Head of caudate nucleus (tissue), 42 donors: ENCODE data around the gene TTBK1.

Source experiments
- DNase-seq, 42 donors: peaks; one replicate each; pipeline versions ENCODE4 v3.0.0 to v3.0.0-alpha.2; 2020 to 2021; ENCODE audit warnings: mixed read lengths in 7 of 42
- intact Hi-C: fragments of 100-400 bp; cut with DNase I; formaldehyde crosslinking; loops from one replicate; pipeline ENCODE4 v1.15.0; 2022

Gene TTBK1

DNA sequence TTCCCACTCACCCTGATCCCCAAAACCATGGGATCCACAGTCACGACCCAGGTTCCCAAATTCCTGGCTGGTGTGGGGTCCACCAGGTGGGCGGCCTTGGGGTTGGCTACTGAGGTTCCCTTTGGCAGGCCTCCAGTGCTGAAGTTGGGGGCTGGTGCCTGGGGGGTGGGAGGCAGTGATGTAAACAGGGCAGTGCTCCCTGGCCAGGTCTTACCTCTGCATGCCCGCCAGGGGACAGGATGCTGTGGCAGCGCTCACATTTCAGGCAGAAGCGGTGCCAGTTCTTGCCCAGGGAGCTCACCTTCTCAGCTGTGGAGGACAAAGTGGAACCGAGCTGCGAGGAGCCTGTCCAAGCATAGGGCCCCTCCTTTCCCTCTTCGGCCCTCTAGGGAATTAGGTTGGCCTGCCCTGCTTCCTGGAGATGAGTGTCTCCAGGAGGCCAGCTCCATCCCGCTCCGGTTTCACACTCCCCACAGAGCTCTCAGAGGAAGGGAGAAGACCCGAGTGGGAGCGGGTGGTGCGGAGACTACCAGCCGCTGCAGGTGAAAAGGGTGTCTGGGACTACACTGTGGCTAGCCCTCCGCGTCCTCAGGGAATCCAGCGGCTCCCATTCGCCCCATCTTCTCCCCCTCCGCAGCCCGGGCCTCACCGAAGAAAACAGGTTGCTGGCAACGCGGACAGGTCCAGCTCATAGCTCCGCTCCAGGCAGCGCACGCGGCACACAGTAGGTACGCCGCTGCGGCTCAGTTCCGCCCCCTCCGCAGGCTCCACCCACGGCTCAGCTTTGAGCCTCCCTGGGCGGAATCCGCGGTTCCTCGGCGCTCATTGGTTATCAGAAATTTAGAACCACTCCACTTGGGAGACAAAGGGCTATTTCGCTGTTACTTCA lies 65.1 kb downstream of the TTBK1 start, which contains the start of gene CRIP3:
Gene CRIP3 (minus strand): TSS at position 726 of the 889 bp plus-strand sequence. CDS start 34 bp downstream, at position 692.
- intact Hi-C loops, result no loop called here

DNA sequence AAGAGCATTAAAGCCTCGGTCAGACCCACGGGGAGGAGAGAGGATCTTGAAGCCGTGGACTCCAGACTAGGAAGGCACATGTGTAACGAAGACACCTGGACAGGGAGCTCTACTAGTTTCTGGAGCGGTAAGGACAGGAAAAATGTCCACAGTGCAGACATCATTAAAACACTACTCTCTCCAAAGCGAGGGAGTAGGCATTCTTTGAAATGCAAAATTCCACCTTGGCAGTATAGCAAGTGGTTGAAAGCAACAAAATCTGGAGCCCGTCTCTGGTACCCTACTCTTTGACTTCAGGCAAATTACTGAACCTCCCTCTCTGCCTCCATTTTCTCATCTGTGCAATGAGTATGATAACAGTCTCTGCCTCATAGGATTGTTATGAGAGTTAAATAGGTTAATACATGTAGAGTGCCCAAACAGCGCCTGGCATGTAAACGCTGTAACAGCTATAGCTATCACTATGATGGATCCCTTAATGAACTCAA lies 65.8 kb downstream of the TTBK1 start:
- DNase-seq, result no peak
- intact Hi-C loops, result no loop called here

More for the DNA sequence above, 65.1 kb downstream of the TTBK1 start, which contains the start of gene CRIP3:
- no peak for DNase-seq

DNA sequence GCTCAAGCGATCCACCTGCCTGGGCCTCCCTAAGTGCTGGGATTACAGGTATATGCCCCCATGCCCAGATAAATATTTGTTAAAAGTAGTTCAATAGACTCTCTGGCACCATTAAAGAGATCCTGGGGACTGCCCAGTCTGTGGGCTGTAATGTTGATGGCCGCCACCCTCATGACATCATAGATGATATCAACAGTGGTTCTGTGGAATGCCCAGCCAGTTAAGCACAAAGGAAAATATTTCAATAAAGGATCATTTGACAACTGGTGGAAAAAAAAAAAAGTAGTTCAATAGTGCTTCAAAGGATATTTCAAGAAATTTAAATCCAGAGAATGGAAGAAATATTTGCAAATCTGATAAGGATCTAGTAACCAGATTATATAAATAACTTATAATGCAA lies 66.9 kb downstream of the TTBK1 start:
- DNase-seq, result no peak
- intact Hi-C loops, result no loop called here

DNA sequence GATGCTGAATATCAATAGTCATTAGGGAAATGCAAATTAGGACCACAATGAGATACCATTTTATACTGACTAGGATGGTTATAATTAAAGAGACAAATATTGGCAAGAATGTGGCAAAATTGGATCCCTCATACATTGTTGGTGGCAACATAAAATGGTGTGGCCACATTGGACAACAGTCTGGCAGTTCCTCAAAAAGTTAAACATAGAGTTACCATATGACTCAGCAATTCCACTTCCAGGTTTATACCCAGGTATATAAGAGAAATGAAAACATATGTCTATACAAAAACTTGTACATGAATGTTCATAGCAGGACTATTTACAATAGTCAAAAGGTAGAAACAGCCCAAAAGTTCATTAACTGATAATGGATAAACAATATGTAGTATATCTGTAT lies 67.3 kb downstream of the TTBK1 start:
- intact Hi-C loops, result no loop called here

DNA sequence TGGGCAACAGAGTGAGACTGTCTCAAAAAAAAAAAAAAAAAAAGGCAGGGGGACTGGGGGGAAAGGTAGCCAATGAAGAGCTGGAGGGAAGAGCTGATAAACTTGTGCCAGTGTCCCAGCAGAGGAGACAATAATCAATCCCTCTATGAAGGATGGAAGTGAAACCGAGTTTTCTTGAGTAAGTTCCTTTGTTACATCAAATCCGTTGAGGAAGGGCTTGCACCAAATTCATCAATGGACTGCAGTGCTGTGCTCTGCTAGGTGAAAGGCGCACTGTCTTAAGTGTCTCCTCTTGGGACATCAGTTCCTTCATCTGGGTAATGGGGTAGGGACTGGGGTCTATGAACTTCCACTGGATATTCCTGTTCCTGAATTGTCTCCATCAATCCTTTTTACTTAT lies 68.4 kb downstream of the TTBK1 start:
- peak in 1 of 42 donors; percentile 34 for DNase-seq
- intact Hi-C loops, result no loop called here

More for the DNA sequence above, 67.3 kb downstream of the TTBK1 start:
- DNase-seq, result no peak

DNA sequence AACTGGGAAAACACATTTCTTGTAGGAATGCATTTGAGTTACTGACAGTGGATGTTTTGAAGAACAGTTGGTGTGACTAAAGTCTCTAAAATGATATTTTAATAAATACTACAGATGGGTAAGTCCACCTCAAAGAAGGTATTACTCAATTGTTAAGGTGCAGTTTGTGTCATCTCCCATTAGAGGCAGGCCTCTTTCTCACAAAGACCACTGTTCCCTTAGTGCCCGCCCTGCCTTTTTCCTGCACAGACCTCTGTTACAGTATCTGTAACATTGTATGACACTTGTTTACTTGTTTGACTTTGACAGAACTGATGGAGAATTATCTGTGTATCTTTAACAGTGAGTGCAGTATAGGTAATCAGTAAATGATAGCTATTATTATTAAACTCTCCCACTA lies 70.5 kb downstream of the TTBK1 start:
- no peak for DNase-seq
- intact Hi-C loops, result no loop called here

DNA sequence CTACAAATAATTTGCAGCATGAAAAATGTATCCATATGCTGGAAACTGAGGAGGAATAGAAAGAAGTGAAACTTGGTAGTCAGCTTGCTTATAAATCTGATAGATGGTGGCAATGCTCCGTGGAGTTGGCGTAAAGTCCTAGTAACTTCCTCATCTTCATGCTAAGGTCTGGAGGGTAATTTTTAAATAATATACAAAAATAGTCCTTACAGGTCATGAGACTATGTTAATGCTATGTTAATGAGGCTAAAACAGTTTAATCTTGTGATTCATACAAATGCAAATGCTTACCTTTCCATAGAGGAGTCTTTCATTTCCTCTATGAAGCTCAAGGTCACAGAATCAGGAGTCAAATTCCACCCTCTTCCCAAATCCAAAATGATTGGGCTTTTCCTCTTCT lies 74.7 kb downstream of the TTBK1 start:
- no peak for DNase-seq
- intact Hi-C loops, result no loop called here

DNA sequence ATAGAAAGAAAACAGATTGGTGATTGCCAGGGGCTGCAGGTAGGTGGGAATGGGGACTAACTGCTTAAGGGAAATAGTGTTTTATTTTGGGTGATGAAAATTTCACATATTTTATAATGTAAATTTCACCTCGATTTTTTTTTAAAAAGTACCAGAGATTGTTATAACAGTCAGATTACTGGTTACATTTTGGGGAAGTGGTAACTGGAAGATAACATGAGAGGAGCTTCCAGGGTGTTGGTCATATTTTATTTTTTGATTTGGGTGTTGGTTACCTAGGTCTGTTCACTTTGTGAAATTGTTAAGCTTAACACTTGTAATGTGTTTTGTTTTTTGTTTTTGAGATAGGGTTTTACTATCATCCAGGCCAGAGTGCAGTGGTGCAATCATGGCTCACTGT lies 82.6 kb downstream of the TTBK1 start:
- DNase-seq, result no peak
- intact Hi-C loops, result no loop called here

DNA sequence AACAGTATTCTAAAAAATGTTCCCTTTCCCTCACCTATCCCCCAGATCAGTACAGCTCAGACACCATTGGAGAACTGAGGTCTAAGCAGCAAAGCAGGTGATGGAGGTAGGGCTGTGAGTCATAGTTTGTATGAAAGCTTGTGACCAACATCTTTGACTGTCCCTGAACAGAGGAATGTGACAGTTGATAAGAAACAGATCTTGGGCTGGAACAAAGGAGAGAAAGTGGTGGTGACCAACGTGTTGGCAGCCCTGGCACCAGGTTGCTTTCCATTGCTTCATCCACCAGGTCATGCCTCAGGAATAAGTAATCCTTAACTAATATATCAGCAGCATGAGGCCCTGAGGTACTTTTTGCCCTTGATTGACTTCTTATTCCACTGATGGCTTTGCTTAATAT lies 85.2 kb downstream of the TTBK1 start:
- no peak for DNase-seq
- intact Hi-C loops, result no loop called here

DNA sequence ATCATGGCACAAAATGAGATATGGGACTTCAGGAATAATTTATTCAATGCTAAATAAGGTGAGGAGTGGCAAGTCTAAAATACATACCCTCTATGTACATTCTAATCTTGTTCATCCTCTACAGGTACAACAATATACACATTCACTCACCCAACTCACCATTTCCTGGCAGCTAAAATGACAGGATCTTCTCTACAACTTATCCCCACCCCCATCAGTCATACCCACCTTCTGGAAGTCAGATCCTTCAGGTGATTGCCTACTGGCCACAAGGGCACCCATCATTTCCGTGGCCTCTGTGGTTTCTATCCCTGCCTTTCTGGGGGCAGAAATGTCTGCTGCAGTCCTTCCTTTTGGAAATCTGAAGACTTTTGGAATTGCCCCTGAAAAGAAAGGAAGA lies 88.2 kb downstream of the TTBK1 start:
- intact Hi-C loops, result no loop called here
- DNase-seq, result no peak

DNA sequence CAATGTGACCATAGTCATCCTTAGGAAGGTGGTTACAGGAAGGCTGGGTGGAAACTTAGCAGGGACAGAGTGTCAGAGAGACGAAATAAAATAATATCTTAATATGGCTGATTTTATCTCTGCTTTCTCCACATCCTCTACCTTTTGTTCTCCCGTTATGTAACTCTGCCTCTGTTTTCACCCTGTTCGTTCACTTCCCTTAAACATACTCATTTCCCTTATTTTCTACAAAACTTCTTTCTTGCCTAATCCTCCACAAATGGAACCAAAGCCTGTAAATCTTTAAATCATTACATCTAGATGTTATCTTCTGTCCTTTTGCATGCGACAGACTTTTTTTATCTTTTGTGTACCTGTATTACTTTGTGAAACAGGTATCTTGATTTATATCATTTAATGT lies 88.6 kb downstream of the TTBK1 start:
- DNase-seq, result no peak
- intact Hi-C loops, result no loop called here

DNA sequence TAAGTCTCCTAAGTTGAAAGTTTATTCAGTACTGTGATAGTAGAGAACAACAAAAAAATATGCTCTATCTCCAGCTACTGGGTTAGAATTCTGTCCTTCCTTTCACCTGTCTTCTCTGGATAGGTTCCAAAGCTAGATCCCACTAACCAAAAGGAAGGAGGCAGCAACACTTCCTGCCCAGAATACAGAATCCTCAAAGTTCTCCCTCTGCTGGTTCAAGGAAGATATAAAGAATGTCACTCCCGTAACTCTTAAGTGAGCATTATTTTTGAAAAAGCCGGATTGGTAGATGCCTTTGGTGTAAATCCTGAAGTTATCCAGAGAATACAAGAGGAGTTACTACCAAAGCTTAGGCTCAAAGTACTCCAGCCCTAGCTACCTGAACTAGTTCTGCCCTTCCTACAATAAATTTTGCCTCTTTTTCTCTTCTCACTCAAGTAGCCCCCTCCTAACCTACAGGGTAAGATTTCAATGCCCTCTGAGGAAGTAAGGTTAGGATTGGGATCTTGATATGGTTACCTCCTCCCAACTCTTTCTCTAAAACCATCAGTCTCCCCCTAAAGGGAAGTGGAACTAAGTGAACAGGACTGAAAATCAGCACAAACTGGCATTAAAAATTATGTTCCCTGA lies 91.3 kb downstream of the TTBK1 start:
- peak in 1 of 42 donors; percentile 12 for DNase-seq
- intact Hi-C loops, result no loop called here

DNA sequence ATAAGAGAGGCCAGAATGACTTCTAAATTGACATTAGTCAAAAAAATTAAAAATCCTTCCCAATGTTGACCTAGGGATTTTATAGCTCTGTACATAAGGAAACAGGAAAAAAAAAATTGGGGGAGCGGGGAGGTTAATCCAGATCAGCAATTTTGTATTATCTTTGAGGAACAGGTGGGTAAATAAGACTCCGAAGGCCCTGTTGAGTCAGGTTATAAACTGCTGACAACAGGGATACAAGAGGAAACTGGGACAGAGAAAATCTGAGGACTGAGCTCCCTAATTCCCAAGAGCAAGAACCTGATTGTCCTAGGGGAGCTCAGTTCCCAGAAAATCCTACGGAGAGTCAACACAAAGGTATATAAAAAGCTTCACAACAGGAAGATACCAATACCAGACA lies 92.2 kb downstream of the TTBK1 start:
- DNase-seq, result no peak
- intact Hi-C loops, result no loop called here

DNA sequence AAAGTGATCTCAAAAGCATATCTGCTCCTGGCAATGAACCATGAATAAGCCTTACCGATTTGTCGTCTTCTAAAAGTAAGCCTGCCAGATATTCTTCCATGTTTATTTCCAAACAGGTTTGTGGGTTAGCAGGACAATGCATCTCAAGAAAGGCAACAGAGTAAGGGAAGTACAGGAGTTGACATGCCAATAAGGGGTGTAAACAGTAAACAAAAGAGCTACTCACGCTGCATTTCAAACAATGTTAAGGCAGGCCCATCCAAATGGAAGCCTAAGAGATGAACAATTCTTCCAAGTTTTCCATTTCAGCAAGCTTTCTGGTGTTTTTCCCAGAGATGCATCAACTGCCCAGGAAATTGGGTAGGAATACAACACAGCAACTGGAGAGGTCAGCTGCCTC lies 93.1 kb downstream of the TTBK1 start:
- DNase-seq, result peak in 3 of 42 donors; percentile 2 to 17 (median 16)
- intact Hi-C loops, result no loop called here
